ENCODE results near the gene LRRC43.
A peak's percentile ranks its signal among the peaks of the same experiment; 100 is the strongest.
"Not testable (repeated sequence)": the region's sequence is repeated elsewhere in the genome, so short reads cannot be mapped to it uniquely, and the experiment has no call there.

LRRC43 gene

DNA sequence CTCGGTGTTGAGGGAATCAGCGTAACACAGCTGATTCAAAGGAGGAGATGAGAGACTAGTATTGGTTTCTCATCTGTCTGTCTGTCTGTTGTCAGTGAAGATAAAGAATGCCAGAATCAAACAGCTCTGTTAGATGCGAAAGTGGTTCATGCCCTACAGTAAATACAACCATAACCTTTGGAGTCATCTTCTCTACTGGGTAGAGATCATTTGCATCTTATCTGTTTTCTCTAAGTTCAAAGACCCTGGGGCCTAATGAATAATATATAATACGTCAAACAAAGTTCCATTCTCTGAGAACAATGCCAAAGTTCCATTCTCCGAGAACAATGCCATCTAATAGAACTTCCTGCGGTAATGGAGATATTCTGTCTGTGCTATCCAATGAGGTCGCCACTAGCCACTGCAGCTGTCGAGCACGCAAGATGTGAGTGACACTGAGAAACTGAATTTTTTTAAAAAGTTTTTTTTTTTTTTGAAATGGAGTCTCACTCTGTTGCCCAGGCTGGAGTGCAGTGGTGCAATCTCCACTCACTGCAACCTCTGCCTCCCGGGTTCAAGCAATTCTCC, 15.5 kb upstream of the LRRC43 start:
- no peak overlapping the region for H3K27ac ChIP-seq
- no peak for DNase-seq (ENCODE audit: low spot score)
- TF ChIP-seq, protein P1, sequence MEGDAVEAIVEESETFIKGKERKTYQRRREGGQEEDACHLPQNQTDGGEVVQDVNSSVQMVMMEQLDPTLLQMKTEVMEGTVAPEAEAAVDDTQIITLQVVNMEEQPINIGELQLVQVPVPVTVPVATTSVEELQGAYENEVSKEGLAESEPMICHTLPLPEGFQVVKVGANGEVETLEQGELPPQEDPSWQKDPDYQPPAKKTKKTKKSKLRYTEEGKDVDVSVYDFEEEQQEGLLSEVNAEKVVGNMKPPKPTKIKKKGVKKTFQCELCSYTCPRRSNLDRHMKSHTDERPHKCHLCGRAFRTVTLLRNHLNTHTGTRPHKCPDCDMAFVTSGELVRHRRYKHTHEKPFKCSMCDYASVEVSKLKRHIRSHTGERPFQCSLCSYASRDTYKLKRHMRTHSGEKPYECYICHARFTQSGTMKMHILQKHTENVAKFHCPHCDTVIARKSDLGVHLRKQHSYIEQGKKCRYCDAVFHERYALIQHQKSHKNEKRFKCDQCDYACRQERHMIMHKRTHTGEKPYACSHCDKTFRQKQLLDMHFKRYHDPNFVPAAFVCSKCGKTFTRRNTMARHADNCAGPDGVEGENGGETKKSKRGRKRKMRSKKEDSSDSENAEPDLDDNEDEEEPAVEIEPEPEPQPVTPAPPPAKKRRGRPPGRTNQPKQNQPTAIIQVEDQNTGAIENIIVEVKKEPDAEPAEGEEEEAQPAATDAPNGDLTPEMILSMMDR (IDR thresholded peaks at IDR 0.05) = no peak
- no peak overlapping the region for H3K4me3 ChIP-seq

DNA sequence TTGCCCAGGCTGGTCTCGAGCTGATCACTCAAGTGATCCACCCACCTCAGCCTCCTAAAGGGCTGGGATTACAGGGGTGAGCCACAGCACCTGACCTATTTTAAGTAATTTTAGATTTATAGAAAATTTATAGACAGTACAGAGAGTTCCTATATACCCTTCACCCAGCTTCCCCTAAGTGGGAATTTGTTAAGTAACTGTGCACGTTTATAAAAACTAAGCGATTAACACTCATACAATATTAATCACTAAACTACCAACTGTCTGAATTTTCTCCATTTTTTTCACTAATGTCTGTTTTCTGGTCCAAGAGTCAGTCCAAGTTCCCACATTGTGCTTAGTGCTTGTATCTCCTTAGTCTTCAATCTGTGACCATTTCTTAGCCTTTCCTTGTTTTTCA, 14.4 kb upstream of the LRRC43 start:
- no peak overlapping the region for H3K27ac ChIP-seq
- no peak for DNase-seq (ENCODE audit: low spot score)
- H3K4me3 ChIP-seq = no peak overlapping the region
- TF ChIP-seq, protein P1 (IDR thresholded peaks at IDR 0.05) = no peak

DNA sequence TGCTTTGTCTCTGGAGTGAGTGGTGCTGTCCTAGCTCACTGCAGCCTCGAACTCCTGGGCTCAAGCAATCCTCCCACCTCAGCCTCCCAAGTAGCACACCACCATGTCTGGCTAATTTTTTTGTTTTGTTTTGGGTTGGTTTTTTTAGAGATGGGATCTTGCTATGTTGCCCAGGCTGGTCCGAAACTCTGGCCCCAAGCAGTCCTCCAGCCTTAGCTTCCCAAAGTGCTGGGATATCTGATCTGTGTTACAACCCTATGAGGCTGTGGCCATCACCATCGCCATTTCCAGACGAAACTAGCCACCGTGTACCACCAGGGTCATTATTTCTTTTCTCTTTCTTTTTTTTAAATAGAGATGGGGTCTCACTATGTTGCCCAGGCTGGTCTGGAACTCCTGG, 11.5 kb upstream of the LRRC43 start:
- TF ChIP-seq, protein P1 (IDR thresholded peaks at IDR 0.05) = no peak
- no peak overlapping the region for H3K27ac ChIP-seq

DNA sequence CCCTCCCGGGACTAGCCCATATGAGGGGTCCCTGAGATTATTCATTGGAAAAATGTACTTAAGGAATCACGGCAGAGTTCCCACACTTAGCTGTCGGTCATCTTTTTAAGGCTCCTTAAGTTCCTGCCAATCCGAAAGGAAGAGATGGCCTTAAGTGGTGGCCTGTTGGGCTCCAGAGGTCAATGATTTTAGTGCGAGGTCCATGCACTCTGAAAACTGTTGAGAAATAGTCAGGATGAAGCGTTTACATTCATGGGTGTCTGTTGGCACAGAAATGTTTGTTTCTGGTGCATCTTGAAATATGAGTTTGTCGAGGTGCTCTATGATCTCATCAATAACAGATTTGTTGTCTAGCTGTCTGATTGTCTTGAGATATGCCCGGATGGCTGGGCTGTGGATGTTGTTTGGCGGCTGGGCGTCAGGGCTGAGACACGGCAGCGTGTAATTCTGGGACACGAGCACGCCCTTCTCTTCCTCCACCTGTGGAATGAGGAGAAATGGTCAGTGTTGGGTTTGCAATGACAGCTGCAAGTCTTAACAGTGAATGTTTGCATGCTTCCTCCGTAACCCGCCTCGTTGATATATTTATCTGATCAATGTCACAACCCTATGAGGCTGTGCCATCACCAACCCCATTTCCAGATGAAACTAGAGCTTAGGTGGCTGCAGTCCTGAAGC, 10.5 kb upstream of the LRRC43 start:
- DNase-seq (ENCODE audit: low spot score) = no peak

More for the DNA sequence above, 11.5 kb upstream of the LRRC43 start:
- no peak for DNase-seq (ENCODE audit: low spot score)
- no peak overlapping the region for H3K4me3 ChIP-seq

DNA sequence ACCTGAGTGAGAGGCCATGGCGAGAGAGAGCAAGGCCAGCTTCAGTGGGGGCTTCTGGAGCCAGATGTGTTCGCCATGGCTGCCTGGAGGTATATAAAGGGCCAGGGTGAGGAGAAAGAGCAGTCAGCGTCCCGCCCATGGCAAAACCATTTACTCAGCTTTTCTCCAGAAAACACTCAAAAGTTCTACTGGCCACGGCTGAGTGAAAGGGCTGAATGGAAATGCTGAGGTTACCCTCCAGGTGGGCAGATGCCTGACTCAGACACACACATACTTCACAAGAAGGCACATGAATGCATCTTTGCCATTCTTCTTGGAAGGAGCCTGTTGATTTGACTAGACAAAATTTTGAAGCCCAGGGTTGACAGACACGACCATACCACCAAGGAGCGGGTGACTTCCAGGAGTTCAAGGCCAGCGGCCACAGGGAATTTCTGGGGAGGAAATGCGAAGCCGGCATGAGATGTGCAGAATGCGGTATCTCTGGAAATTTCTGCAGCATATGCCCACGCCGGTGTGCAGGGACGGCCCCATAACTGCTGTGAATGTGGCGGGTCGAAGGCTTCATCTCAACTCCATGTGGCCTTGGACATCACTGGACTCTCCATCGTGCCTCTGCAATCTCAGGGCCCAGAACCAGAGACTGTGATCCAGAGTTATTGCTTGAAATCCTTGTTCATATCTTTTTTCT, 8.6 kb upstream of the LRRC43 start, which contains the start of gene IL31:
TSS of gene IL31 (minus strand) at position 67 of the 691 bp plus-strand sequence. CDS start at position 18, 49 bp downstream.
- Histone ChIP-seq H3K27ac (no peak within 1 kb of the TSS), H3K4me3 (no peak within 1 kb of the TSS)
- TF ChIP-seq, protein P1 (IDR thresholded peaks at IDR 0.05) = no peak
- DNase-seq (ENCODE audit: low spot score) = no peak

More for the DNA sequence above, 10.5 kb upstream of the LRRC43 start:
- H3K4me3 ChIP-seq = no peak overlapping the region
- no peak overlapping the region for H3K27ac ChIP-seq
- TF ChIP-seq, protein P1 (IDR thresholded peaks at IDR 0.05) = no peak

DNA sequence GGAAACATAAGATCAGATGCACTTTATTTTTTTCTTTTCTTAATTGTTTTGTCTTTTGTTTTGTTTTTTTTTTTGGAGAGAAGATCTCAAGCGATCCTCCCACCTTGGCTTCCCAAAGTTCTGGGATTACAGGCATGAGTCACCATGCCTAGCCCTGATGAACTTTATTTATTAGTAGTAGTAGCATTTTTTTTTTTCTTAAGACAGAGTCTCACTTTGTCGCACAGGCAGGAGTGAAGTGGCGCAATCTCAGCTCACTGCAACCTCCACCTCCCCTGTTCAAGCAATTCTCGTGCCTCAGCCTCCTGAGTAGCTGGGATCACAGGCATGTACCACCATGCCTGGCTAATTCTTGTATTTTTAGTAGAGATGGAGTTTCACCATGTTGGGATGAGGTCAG, 6.5 kb upstream of the LRRC43 start:
- not testable (repeated sequence) for H3K4me3 ChIP-seq; DNase-seq (ENCODE audit: low spot score); H3K27ac ChIP-seq

DNA sequence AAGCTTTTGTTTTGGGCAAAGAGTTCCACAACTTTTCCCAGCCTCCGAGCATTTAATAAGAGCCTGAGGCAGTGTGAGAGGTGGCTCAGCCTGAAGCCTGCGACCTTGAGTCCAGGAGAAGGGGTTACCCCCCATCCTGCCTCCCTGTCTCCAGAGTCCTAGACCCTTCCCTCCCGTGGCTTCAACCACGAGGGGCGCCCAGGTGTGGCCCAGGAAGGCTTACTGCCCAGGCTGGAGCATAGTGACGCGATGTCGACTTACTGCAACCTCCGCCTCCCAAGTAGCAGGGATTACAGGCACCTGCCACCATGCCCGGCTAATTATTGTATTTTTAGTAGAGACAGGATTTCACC, 641 bp downstream of the LRRC43 start:
- Histone ChIP-seq H3K27ac (no peak overlapping the region), H3K4me3 (peak overlapping the region; percentile 76)
- TF ChIP-seq, protein P1 (IDR thresholded peaks at IDR 0.05) = no peak
- no peak for DNase-seq (ENCODE audit: low spot score)
